Measurements from ENCODE around the gene CRTC2.
"Not testable (repeated sequence)": the region's sequence is repeated elsewhere in the genome, so short reads cannot be mapped to it uniquely, and the experiment has no call there.

The CRTC2 gene

DNA sequence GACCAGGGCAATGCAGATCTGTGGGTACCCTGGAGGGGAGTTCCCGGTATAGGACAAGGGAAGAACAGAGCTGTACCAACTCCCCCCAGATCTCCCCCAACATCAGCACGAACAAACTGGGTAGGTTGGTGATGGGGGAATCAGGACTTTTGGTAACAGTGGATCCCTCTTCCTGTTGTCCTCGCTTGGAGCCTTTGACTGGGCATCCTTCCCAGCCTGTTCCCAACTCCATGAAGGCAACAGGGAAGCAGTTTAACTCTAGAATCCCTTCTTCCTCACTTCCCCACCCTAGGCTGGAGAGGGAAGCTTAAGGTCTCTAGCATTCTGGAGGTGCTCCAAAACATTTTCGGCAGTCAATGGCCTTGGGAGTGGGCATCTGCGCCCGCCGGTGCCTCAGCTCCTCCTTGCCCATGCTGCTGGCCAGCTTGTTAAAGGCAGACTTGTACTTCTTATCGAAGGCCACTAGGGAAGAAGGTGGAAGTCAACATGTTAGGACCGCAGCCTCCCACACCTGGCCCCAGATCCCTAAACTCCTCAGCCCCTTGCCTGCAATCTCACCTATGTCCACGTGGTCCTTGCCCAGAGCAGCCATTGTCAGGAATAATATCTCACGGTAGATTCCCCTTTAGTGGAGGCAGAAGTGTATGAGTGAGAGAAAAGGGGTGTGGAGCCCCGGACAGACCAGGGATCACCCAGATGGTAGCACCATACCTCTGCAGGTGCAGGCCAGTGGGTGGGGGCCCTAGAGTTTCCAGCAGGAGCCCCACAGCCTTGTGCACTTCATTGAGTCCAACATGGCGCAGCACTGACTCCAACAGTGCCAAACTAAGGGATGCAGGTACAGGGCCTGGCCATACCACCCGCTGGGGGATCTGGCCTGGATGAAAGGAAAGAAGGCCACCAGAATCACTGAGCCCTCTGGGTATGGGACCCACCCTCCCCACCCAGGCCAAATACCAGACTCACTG, 28.1 kb downstream of the CRTC2 start:
- no peak for DNase-seq (ENCODE audit: low read depth in 2 of 3, low spot score in 1 of 3)

DNA sequence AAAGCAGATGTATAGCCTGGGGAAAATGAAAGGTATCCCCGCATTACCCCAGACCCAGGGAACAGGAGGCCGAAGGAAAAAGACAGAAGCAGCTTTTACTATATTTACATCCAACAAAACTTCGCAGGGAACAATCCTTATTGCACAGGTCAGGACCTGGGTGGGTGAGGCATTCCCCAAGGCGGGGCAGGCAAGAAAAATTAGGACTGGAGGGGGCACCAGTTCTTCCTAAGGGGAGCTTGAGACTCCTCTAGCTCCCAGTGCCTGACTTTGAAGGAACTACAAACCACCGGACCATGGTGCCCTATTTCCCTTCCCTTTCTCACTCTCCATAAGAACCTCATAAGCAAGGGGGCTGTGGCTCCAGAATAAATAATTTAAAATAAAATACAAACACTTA, 29.0 kb downstream of the CRTC2 start:
- no peak for DNase-seq (ENCODE audit: low read depth in 2 of 3, low spot score in 1 of 3)

DNA sequence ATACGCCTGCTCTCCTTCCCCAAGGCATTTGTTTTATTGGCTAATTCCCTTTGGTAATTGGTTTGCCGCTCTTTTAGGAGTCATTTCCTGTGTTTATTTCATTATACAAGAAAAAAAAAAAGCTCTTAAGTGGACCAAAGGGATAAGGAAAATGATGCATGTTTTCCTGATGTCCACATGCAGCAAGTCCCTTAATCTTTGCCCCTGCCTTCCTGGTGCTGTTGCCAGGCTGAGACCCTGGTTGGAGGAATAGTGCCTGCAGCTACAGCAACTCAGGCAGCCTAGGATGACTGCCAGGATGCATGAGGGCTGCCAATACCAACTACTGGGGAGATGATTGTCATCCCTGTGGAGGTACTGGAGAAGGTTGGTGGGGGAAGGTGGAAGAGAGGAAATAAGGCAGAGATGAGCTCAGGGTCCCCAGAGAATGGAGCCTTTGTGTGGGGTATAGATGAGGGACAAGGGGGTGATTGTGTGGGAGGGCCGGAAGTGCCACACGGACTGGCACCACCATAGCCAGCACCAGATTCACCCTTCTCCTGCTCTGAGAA, 29.5 kb downstream of the CRTC2 start:
- DNase-seq (ENCODE audit: low read depth in 2 of 3, low spot score in 1 of 3), result no peak

DNA sequence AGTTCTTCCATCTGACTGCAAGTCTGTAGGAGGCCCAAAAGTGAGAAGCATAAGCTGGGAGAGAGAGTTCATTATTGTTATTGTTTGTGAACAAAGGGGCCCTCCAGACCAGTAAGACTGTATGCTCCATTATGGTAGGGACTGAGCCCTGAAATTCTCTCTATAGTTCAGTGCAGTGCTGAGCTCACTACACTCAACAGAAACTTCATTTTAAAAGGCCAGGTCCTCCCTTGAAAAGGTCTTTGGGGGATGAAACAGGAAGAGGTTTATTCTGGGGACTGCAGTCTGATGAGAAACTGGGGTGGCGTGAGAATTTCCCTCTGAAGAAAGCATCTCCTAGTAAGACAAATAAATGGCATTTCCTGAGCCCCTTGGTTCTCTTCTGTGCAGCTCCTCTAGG, 30.2 kb downstream of the CRTC2 start:
- no peak for DNase-seq (ENCODE audit: low read depth in 2 of 3, low spot score in 1 of 3)

DNA sequence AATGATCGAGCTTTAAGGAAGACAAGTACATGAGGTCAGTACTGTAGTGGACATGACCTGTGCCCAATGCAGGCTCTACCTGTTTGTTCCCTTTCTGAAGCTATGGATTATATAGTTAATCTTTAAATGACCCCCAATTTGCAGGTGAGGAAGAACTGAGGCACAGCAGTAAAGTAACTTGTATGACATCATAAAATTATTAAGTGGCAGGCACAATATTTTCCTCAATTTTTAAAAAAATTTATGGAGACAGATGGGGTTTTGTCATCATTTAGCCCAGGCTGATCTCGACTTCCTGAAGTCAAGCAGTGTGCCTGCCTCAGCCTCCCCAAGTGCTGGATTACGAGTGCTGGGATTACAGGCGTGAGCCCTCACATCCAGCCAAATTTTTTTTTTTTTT, 32.0 kb downstream of the CRTC2 start:
- no peak for DNase-seq (ENCODE audit: low read depth in 2 of 3, low spot score in 1 of 3)

DNA sequence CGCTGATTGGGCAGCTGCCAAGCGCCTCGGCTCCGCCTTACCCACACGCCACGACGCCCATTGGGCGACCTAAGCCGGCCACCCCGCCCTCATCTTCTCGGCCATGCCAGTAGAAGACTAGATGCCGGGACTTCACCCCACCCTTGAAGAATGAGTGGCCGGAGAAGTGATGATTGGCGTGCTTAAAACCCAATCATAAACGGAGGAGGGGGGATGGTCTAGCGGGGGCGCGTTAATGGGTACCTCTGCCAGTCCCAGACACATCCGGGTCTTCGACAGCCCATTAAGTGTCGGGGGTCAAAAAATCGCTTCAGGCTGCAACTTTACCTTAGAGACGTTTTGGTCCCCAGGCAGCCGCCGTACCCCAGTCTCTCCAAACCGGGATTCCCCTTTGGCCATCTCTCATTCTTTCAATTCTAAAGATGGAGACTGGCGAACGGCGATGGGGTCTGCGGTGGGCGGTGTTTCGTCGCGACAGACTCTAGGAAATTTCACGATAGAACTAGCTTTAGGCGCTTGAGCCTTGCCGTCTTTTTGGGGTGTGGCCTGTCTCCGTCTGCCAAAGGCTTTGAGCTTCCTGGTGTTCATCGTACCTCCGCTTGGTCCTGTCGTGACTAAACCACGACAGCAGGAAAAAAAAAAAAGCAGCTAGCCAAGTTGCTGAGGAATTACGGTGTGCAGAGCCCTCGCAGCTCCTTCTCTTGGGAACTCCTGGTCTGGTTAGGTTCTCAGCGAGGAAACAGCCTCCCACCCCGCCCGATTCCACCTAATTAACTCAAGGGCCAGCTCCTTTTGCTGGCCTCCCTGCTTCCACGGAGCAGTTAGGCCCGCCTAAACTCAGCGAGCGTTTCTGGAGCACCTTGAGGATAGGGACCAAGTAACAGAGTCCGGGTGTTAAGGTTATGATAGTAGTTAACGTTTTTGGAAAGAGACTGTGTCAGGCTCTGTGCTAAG, 35.2 kb downstream of the CRTC2 start, which contains the start of gene GATAD2B:
GATAD2B (minus strand) TSS at position 1 of the 954 bp plus-strand sequence. CDS start 94,625 bp downstream, outside the sequence.
- peak; percentile 99 to 100 (median 99) for DNase-seq (ENCODE audit: low read depth in 2 of 3, low spot score in 1 of 3)

DNA sequence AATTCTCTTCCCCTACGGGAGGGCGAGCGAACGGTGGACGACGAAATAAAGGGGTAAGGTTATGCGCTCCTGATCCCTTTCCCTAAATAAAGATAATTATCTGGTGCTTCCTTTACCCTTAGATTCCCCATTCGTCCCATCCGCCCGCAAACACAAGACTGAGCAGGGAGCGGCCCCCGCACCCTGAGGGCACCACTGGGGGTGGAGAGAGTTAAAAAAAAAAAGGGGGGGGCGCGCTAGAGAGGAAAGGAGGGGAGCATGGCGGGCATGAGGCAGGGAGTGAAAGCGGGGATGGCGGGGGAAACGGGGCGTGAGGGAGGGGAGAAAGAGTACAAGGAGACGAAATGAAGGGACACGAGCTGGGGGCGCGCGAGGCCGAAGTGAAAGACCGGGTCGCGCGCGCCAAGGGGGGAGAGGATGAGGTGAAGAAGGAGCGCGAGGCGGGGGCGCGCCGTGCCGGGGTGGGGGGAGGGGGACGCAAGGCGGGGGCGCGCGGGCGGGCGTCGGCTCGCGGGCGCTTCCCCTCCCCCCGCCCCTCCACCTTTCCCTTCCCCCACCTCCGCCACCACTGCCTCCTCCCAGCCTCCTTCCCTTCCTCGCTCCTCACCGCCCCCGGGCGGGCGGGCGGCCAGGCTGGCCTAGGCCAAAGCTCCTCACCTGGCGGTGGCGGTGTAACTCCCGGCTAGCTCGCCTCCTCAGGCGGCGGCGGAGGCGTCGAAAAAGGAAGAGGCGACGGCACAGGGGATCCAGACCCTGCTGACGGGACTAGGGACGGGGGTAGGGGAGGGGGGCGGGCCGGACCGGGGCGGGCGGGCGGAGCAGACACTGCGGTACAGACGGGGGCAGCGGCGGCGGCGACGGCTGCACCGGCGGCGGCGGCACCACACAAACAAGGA, 36.1 kb downstream of the CRTC2 start:
- peak; percentile 52 to 69 (median 52) for DNase-seq (ENCODE audit: low read depth in 2 of 3, low spot score in 1 of 3)

DNA sequence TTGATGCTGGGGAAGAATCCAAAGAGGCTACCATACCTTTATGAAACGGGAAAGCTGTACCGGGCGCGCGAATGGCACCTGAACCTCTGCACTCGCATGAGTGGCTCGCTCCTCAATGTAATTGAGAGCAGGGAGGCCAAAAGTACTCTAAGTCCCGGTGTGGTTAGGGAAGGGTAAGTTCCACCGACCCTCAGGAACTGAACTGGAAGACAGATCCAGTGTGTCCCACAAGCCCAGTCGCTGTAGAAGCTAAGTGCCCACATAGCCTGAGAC, 36.7 kb downstream of the CRTC2 start:
- DNase-seq (ENCODE audit: low read depth in 2 of 3, low spot score in 1 of 3), result no peak

DNA sequence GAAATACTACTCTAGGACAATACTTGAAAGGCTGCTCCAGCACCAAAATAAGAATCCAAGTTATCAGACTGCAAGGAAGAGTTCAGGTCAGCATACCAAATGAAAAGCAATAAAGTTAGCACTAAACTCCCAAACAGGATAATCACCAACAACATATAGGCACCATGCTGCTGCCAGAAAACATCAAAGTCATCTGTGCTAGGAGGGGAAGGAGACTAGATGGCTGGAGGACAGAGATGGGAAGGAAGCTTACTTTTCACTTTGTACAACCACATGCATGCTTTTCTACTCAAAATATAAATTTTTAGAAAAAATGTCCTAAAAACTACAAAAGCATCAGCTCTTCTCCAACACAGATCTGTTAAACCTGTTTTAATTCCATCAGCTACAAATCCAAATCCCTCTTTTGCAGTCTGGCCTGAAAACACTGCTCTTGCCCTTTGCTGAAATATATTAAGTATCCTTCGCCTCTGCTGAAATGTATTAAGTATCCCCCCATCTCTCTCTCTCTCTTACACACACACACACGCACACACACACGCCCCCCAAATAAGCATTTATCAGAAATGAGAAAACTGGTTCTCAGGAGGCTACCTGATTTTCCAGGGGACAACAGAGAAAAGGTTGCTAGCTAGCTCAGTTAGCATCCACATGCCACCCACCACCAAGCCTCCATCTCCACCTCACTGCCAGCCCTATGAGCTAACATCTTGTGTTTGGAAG, 37.2 kb downstream of the CRTC2 start:
- no peak for DNase-seq (ENCODE audit: low read depth in 2 of 3, low spot score in 1 of 3)

DNA sequence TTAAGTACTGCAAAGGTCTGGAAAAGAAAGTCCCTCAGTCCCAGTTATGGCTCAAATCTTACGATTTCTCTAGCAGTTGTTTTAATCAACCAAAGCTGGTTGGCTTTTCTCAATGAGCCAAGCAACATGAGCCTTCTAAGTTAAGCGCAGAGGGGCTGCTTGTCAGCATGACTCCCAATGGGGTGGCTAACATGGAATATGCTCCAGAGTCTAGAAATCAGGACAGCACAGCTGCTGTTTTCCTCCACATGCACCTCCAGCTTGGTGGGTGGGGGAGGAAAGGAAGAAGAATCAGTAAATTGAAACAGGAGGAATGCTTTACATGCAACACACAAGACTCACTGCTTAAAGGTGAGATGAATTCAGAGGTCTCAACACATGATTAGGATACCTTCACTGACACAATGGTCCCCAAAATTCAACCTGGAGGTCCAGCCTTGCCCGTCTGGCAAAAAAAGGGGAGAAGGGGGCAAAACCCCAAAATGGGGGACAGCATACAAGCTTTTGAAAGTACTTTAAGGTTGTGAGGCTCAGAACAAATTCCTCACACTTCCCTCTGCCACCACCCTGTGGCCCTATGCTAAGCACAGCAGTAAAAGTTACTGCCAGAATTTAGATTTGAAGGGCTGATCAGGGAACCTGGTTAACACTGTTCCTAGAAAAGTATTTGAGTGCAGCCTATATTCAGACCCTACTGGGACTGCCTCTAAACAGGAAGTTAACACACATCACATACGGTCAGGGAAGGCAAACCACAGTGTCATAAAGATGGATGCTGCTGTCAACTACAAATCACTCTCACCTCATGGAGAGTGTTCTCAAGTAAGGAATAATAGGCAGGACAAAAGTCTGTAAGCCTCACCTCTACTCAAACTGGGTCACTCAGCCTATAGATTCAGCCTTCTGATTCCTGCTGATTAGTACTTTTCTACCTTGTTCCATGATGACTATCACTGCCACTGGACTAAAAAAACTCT, 38.2 kb downstream of the CRTC2 start:
- peak in 1 of 3 donors; percentile 9 for DNase-seq (ENCODE audit: low read depth in 2 of 3, low spot score in 1 of 3)

DNA sequence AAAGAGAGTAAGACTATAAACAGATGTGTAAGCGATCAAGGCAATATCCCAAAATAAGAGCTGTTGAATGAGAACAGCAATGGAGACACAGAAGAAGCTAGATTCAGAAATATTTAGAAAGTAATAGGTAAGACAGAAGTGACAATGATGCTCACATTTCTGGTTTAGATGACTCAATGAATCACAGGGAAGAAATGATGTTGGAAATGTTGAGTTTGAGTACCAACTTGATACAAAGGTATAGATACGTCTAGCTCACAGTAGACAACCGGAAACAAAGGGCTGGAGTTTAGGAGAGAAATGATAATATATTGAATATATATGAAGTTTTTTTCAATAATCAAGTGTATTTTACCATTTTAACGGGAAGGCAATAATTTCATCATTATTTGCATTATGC, 42.1 kb downstream of the CRTC2 start:
- DNase-seq (ENCODE audit: low read depth in 2 of 3, low spot score in 1 of 3), result no peak

DNA sequence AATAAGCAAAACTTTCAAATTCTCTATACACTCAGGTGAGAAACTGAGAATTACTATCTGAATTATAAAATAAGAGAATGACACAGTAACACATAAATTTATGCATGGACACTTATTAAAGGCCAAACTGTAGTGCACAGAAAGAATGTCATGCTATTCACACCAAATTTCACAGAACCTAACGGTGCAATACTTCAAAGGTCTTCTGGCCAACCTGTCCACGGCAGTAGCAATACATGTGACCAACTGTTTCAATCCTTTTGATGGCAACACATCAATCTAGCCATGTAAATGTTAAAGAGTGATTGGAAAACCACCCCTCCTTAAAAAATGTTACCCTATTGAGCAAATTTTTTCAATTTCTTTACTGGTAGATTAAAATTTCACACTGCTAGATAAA, 46.1 kb downstream of the CRTC2 start:
- DNase-seq (ENCODE audit: low read depth in 2 of 3, low spot score in 1 of 3), result no peak

DNA sequence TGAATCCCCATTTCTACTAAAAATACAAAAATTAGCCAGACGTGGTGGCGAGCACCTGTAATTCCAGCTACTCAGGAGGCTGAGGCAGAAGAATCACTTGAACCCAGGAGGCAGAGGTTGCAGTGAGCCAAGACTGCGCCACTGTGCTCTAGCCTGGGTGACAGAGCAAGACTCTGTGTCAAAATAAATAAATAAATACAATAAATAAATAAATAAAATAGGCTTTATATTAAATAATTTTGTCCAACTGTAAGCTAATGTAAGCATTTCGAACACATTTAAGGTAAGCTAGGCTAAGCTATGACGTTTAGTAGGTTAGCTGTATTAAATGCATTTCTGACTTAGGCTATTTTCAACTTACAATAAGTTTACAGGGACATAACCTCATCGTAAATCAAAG, 47.9 kb downstream of the CRTC2 start:
- not testable (repeated sequence) for DNase-seq (ENCODE audit: low read depth in 2 of 3, low spot score in 1 of 3)

DNA sequence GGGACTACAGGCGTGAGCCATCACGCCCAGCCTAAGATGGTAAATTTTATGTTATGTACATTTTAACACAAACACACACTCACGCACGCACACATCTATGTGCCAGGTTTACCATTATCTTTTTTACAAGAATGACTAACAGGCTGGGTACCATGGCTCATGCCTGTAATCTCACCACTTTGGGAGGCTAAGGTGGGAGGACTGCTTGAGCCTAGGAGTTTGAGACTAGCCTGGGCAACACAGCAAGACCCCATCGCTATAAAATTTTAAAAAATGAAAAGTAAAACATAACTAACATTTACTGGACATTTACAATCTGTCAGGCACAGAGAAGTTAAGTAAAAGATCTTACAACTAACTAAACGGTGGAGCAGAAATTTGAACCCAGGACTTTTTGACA, 50.3 kb downstream of the CRTC2 start:
- no peak for DNase-seq (ENCODE audit: low read depth in 2 of 3, low spot score in 1 of 3)

DNA sequence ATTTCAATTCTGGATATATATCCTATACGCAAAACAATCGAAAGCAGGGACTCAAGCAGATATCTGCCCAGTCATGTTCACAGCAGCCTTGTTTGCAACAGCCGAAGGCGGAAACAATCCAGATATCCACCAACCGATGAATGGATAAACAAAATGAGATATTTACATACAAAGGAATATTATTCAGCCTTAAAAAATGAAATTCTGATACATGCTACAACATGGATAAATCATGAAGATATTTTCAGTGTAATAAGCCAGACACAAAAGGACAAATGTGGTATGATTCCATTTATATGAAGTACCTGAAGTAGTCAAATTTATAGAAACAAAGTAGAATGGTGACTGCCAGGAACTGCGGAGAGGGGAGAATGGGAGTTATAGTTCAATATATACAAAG, 51.3 kb downstream of the CRTC2 start:
- DNase-seq (ENCODE audit: low read depth in 2 of 3, low spot score in 1 of 3), result no peak

DNA sequence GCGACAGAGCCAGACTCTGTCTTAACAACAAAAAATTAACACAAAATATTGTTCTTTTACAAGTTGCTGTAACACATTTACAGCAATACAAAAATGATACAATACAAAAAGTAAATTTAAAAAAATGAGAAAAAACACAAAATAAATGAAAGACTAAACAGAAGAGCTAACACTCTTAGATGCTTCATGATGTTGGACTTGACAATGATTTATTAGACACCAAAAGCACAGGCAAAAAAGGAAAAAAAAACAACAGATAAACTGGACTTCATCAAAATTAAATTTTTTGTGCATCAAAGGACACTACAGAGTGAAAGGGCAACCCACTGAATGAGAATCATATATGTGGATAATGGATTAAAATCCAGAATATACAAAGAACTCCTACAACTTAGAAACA, 52.0 kb downstream of the CRTC2 start:
- no peak for DNase-seq (ENCODE audit: low read depth in 2 of 3, low spot score in 1 of 3)

DNA sequence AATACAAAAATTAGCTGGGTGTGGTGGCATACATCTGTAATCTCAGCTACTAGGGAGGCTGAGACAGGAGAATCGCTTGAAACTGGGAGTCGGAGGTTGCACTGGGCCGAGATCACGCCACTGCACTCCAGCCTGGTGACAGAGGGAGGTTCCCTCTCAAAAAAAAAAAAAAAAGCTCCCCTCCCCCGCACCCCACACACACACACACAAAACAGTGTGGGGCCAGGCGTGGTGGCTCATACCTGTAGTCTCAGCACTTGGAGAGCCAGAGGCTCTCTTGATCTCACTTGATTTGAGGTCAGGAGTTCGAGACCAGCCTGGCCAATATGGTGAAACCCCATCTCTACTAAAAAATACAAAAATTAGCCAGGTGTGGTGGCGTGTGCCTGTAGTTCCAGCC, 52.5 kb downstream of the CRTC2 start:
- not testable (repeated sequence) for DNase-seq (ENCODE audit: low read depth in 2 of 3, low spot score in 1 of 3)

DNA sequence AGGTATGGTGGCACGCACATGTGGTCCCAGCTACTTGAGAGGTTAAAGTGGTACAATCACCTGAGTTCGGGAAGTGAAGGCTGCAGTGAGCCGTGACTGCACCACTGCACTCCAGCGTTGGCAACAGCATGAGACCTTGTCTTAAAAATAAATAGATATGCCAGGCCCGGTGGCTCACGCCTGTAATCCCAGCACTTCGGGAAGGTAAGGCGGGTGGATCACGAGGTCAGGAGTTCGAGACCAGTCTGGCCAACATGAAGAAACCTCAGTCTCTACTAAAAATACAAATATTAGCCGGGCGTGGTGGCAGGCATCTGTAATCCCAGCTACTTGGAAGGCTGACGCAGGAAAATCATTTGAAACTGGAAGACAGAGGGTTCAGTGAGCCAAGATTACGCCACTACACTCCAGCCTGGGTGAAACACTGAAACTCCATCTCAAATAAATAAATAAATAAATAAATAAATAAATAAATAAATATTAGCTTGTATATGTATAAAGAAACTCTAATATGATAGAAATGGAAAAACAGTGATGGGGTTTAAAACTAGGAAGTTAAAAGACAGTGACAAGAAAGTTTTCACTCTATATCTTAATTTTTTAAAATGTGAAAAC, 54.5 kb downstream of the CRTC2 start:
- DNase-seq (ENCODE audit: low read depth in 2 of 3, low spot score in 1 of 3), result no peak

Data from stimulated activated CD4-positive, alpha-beta T cell treated with anti-CD3 and anti-CD28 coated beads, Interleukin-12 subunit alpha, Interleukin-12 subunit beta, amount 100 ng/mL, for 48 hours (primary cell).